ENCODE results near the gene PIK3CB.

DNA sequence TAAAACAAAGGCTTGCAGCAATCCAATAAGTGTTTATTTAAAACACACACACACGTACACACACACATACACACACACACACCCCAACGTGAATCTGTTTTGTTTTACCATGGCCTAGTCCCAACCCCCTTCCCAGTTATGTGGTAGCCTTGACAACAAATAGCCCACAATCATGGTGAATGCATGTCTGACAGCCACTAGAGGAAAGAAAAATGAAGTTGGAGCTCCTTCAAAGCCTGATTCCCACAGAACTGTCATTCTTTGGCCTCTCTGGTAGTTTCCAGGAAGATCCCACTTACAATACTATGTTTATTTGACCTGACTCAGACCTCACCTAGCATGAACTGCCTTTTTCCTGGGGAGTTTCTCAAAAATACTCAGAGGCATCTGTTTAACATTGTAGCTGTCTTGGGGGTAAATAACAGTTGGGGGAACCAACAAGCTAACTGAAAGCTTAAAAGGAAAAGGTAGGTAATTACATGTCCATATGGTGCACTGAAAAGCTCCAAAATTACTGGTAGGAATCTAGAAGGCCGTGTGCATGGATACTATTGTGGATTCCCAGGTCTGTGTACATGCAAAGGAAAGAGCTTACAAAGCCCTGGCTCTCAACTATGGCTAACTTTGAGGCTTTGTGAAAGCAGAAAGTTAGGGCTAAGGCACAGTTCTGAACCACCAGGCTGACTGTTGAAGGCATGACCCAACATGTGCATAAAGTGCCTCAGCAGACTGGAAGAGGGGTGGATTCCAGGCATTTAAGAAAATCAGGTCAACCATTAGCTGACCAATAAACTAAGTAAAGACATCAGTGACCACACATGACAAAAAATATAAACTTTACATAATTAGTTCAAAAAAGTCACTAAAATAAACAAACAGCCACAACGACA, 160.8 kb downstream of the PIK3CB start:
- TF ChIP-seq, protein P1, sequence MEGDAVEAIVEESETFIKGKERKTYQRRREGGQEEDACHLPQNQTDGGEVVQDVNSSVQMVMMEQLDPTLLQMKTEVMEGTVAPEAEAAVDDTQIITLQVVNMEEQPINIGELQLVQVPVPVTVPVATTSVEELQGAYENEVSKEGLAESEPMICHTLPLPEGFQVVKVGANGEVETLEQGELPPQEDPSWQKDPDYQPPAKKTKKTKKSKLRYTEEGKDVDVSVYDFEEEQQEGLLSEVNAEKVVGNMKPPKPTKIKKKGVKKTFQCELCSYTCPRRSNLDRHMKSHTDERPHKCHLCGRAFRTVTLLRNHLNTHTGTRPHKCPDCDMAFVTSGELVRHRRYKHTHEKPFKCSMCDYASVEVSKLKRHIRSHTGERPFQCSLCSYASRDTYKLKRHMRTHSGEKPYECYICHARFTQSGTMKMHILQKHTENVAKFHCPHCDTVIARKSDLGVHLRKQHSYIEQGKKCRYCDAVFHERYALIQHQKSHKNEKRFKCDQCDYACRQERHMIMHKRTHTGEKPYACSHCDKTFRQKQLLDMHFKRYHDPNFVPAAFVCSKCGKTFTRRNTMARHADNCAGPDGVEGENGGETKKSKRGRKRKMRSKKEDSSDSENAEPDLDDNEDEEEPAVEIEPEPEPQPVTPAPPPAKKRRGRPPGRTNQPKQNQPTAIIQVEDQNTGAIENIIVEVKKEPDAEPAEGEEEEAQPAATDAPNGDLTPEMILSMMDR (conservative IDR thresholded peaks at IDR 0.05 in 1 of 2, IDR thresholded peaks at IDR 0.05 in 1 of 2; ENCODE audit: extremely low read depth in 1 of 2, insufficient read depth in 1 of 2, low read depth in 1 of 2, low read length in 2 of 2): no peak
- no peak for TF ChIP-seq EZH2 (IDR thresholded peaks at IDR 0.05; ENCODE audit: borderline replicate concordance, low read length)
